A549 (cell line): ENCODE measurements around the gene MOK. TPM values are rescaled to one million over a fixed set of nuclear protein-coding genes. Genes with fewer than 3 reads are reported as not detected.

Experiments used
- ATAC-seq, 2 experiments: fragments of 200-7000 bp in 1 of 2; fragments of >200 bp in 1 of 2; cut with Nextera tagmentation in 1 of 2; cut with Tn5 transposase in 1 of 2; 3 replicates each; pipeline versions ENCODE4 v1.8.0 to v1.9.1; 2018 to 2020; ENCODE audit warnings: mild to moderate bottlenecking in 1 of 2, moderate library complexity in 1 of 2
- CTCF ChIA-PET: fragments of 300-600 bp; sonication (Branson Sonifier 250); formaldehyde crosslinking; extraction: SDS; loops from one replicate; lab custom pipeline; 2021; ENCODE audit warnings: antibody characterized with exemption, inconsistent platforms; lab: Yijun Ruan, JAX
- POLR2A ChIA-PET: fragments of 350-600 bp; formaldehyde crosslinking; extraction: SDS; loops from one replicate; lab custom pipeline; 2021; ENCODE audit warnings: antibody characterized with exemption, inconsistent platforms; lab: Yijun Ruan, JAX
- DNase-seq, 2 experiments: peaks; one replicate each; pipeline versions ENCODE4 v3.0.0 to v3.0.0-alpha.2; 2011 to 2016; ENCODE audit warnings: low read depth in 1 of 2, low spot score in 1 of 2
- FAIRE-seq: peaks from 2 replicates; lab custom pipeline; 2011; peaks lifted over from hg19 to GRCh38; lab: Jason Lieb, UNC
- H3K27ac ChIP-seq, 2 experiments: fragments of >200 bp; sonication (Bioruptor Twin); formaldehyde crosslinking; 3 replicates each; pipeline ENCODE4 v1.5.1; 2016 to 2017
- H3K4me1 ChIP-seq: fragments of >200 bp; sonication (Bioruptor Twin); formaldehyde crosslinking; 3 replicates; pipeline ENCODE4 v1.6.1; 2016
- H3K4me2 ChIP-seq: fragments of >200 bp; sonication (Bioruptor Twin); formaldehyde crosslinking; 3 replicates; pipeline ENCODE4 v1.6.1; 2016
- H3K4me3 ChIP-seq: fragments of >200 bp; sonication (Bioruptor Twin); formaldehyde crosslinking; 3 replicates; pipeline ENCODE4 v1.5.1; 2016
- H3K9me3 ChIP-seq: fragments of >200 bp; sonication (Bioruptor Twin); formaldehyde crosslinking; 3 replicates; pipeline ENCODE4 v1.6.1; 2016
- CEBPB ChIP-seq, 2 experiments: fragments of >200 bp in 1 of 2; sonication (Bioruptor Twin) in 1 of 2; formaldehyde crosslinking in 1 of 2; IDR thresholded peaks; 2 replicates each; pipeline ENCODE4 v1.6.1; 2012 to 2016
- ESRRA ChIP-seq: fragments of 150-350 bp; IDR thresholded peaks from 2 replicates; pipeline ENCODE4 v1.6.1; 2014; ENCODE audit warnings: mild to moderate bottlenecking, low read length, borderline replicate concordance
- FOSL2 ChIP-seq, 2 experiments: fragments of 450-650 bp in 1 of 2; fragments of >200 bp in 1 of 2; sonication (Bioruptor Twin) in 1 of 2; formaldehyde crosslinking; IDR thresholded peaks; 2 replicates each; pipeline versions ENCODE4 v1.5.0 to v1.6.1; 2016 to 2020; ENCODE audit warnings: mild to moderate bottlenecking in 1 of 2, moderate library complexity in 1 of 2
- JUN ChIP-seq, 2 experiments: fragments of >200 bp; sonication (Bioruptor Twin); formaldehyde crosslinking; IDR thresholded peaks; 2 replicates in 1 of 2; 3 replicates in 1 of 2; pipeline ENCODE4 v1.6.1; 2016 to 2017
- JUNB ChIP-seq: fragments of >200 bp; sonication (Bioruptor Twin); formaldehyde crosslinking; IDR thresholded peaks from 2 replicates; pipeline ENCODE4 v1.6.1; 2016
- KDM5A ChIP-seq: fragments of 200-600 bp; sonication (generic); IDR thresholded peaks from 2 replicates; pipeline ENCODE4 v1.6.1; 2016; ENCODE audit warnings: antibody characterized with exemption, mild to moderate bottlenecking
- MYC ChIP-seq: IDR thresholded peaks from 2 replicates; pipeline ENCODE4 v1.6.1; 2012; ENCODE audit warnings: mild to moderate bottlenecking, inconsistent platforms, low read length, improper control_type of control experiment, borderline replicate concordance
- NPAS2 ChIP-seq: fragments of 250-450 bp; sonication (Bioruptor Pico); IDR thresholded peaks from 2 replicates; pipeline ENCODE4 v1.8.0; 2022; ENCODE audit warnings: mild to moderate bottlenecking, moderate library complexity, borderline replicate concordance
- PHF8 ChIP-seq: fragments of 200-600 bp; sonication (generic); IDR thresholded peaks from 2 replicates; pipeline ENCODE4 v1.6.1; 2016; ENCODE audit warnings: low read depth, mild to moderate bottlenecking, antibody characterized with exemption, moderate library complexity, borderline replicate concordance
- POLR2A ChIP-seq: IDR thresholded peaks from 2 replicates; pipeline ENCODE4 v1.6.1; 2012; ENCODE audit warnings: mild to moderate bottlenecking, low read length
- RFX5 ChIP-seq: fragments of 450-650 bp; IDR thresholded peaks from 2 replicates; pipeline ENCODE4 v1.7.1; 2014; ENCODE audit warnings: antibody characterized with exemption, mild to moderate bottlenecking, moderate library complexity
- SREBF2 ChIP-seq: fragments of 450-650 bp; IDR thresholded peaks from 2 replicates; pipeline ENCODE4 v1.6.1; 2014; ENCODE audit warnings: mild to moderate bottlenecking, moderate library complexity
- ZSCAN20 ChIP-seq: fragments of 250-450 bp; sonication (Bioruptor Pico); IDR thresholded peaks from 2 replicates; pipeline ENCODE4 v1.8.0; 2022; ENCODE audit warnings: mild to moderate bottlenecking, moderate library complexity
- WGBS: methylation state at CpG from one replicate; pipeline ENCODE4 v1.1.6; 2017; ENCODE audit errors: missing lambda C conversion rate; 5-methylcytosine and 5-hydroxymethylcytosine counted together
- polyA plus RNA-seq, 4 experiments: library from polyadenylated mRNA; depleted of rRNA in 3 of 4; stranded (reverse); fragments of >200 nt; fragmentation: RNase III in 1 of 4; extraction: RNeasy Plus Mini Kit Qiagen cat#74134 plus additional on column Dnase treatment in 1 of 4; gene quantifications; 2 replicates in 3 of 4; 3 replicates in 1 of 4; pipeline ENCODE4 v1.2.3, GENCODE V29; 2011 to 2017
- TF ChIP-seq, protein P1 (sequence below): IDR thresholded peaks from 2 replicates; pipeline ENCODE4 v1.6.1; 2012
- TF ChIP-seq, protein P2 (sequence below): fragments of >200 bp; sonication (Bioruptor Twin); formaldehyde crosslinking; IDR thresholded peaks from 3 replicates; pipeline ENCODE4 v1.6.1; 2016
- TF ChIP-seq, protein P3 (sequence below): fragments of 250-450 bp; sonication (Bioruptor Pico); IDR thresholded peaks from 2 replicates; pipeline ENCODE4 v1.5.0; 2021; ENCODE audit warnings: mild to moderate bottlenecking, moderate library complexity, borderline replicate concordance
- TF ChIP-seq, protein P4 (sequence below): IDR thresholded peaks from 2 replicates; pipeline ENCODE4 v1.6.1; 2012

The MOK gene
- polyA plus RNA-seq, 2 of the 4 experiments (the other 2 are of a cell fraction): 12.6 to 18.5 TPM

DNA sequence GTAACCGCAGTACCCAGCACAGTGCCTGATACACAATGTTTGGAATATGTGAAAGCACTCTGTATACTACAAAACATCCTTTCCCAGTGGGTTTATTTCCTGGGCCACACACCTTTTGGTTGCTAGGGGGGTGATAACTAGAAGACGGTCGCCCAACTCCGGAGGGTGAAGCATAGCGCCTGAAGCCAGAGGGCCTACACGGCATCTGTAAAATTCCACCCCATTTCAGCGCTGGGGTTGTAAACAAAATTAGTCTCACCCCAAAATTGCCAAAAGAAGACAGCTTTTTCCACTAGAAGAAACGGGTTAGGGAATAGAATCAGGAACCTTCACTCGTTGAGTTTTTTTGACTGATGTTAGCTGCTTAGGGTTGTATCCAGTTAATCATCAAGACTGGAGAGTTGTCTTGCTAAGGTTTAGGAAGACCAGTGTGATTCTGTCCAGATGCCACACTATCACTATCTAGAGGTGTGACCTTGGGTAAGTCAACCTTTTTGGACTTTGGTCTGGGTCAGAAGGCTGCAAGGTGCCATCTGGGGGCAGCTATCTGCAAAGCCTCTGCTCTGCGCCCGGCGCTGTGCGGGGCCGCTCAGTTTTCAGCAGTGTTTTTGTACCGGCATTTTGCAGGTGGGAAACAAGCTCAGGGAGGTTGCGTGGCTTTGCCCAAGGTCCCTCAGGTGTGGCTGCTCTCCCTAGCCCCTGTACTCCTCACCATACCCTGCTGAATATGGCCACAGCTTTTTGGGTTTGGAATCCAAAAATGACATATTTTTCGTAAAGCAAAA lies 15.9 kb upstream of the MOK start:
- 90% methylated on average over 17 of the region's 17 CpGs for WGBS
- H3K4me2 ChIP-seq: peak overlapping the region; percentile 95
- POLR2A ChIA-PET: interaction anchor here (1.1 kb wide), 1 partner anchor 42 kb away, joined by 3 read pairs; the partner anchor contains the start of genes CINP and TECPR2
- peak overlapping the region; percentile 94 for H3K4me3 ChIP-seq
- no peak for FAIRE-seq
- peaks cover 37% of the 10 kb centered on the region for H3K4me1 ChIP-seq
- TF ChIP-seq NPAS2 (CRISPR knock-in tag) (no peak), ESRRA (peak; percentile 35; the same call in 1 of the 2 replicates), ZSCAN20 (CRISPR knock-in tag) (no peak)
- TF ChIP-seq, all 56 proteins: peak for 1
- DNase-seq (no peak), ATAC-seq (no peak)
- H3K27ac ChIP-seq: peak overlapping the region; percentile 98 to 99; a peak in 5 of 6 replicates
- CTCF ChIA-PET: interaction anchor here (1.0 to 8.8 kb wide), 8 partner anchors 14 to 360 kb away, joined by 3 to 100 read pairs (median 4); partner anchors contain the start of genes CINP and TECPR2
- H3K9me3 ChIP-seq: no peaks in the 10 kb centered on the region

DNA sequence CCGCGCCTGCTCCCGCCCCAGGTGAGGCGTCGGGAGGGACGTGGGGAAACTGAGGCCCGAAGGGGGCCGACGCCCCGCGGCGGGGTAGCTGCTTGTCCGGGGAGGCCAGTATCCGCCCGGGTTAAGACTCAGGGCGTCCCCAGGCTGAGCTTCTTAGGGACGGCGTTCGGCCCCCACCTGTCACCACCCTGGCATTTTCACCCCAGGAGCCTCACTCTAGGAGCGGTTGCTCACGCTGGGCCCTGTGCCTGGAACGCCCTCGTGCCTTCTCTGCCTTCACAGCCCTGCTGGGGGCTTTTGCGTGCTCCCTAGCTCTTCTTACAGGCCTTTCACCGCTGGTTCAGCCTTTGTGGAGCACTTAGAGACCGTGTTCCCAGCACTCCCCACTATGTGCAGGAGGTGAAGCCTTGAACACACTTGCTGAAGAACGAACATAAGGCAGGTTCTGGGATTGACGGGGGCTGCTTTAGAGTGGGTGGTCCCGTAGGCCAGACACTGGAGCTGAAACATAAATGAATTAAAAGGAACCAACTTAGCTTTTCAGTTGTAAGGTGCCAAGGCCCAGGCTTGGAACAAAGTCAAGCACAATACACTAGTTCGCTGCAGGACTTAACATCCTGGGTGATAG lies 15.2 kb upstream of the MOK start:
- POLR2A ChIA-PET: interaction anchor here (0.8 kb wide), 1 partner anchor 15 kb away, joined by 3 read pairs; the partner anchor contains the start of gene MOK
- Histone ChIP-seq H3K4me3 (peak overlapping the region; percentile 94), H3K27ac (peak overlapping the region; percentile 98 to 99), H3K4me1 (peaks cover 39% of the 10 kb centered on the region), H3K4me2 (peak overlapping the region; percentile 95), H3K9me3 (no peaks in the 10 kb centered on the region)
- ATAC-seq: peak in 1 of 2 experiments; percentile 10; a peak in 2 of 6 replicates
- FAIRE-seq: no peak
- 8% methylated on average over 23 of the region's 30 CpGs for WGBS
- CTCF ChIA-PET: interaction anchor here (0.5 to 8.8 kb wide), 9 partner anchors 15 to 359 kb away, joined by 3 to 100 read pairs (median 4); partner anchors contain the start of genes CINP and TECPR2
- DNase-seq: peak in 1 of 2 experiments; percentile 36
- TF ChIP-seq, protein P1, sequence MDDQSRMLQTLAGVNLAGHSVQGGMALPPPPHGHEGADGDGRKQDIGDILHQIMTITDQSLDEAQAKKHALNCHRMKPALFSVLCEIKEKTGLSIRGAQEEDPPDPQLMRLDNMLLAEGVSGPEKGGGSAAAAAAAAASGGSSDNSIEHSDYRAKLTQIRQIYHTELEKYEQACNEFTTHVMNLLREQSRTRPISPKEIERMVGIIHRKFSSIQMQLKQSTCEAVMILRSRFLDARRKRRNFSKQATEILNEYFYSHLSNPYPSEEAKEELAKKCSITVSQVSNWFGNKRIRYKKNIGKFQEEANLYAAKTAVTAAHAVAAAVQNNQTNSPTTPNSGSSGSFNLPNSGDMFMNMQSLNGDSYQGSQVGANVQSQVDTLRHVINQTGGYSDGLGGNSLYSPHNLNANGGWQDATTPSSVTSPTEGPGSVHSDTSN: no peak
- TF ChIP-seq PHF8: peak; percentile 48

DNA sequence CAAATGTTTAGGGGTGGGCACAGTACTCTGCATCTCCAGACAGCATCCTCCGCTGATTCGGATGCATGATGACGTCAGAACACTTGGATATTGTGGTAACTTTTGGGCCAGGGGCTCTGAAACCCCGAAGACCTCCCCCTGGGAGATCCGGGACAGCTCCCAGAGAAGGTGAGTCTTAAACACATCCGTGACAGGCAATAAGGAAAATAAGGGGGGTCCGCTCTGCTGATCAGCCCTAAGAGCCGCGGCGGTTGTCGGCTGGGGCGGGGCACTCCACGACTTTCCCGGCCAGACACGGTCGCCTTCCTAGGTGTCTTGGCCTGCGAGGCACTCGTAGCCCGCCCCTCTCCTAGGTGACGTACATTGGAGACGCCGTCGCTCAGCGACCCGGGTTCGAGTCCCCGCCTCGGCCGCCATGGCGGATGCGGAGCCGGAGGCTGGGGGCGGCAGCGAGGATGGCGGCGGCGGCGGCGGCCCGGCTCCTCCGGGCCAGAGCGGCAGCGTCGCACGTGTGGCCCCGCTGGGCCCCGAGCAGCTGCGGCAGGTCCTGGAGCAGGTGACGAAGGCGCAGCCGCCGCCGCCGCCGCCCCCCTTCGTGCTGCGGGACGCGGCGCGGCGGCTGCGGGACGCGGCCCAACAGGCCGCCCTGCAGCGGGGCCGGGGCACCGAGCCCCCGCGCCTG lies 14.5 kb upstream of the MOK start, which contains the start of gene ZNF839:
TSS of gene ZNF839 (plus strand) at position 396 of the 682 bp plus-strand sequence. CDS start at position 416, 20 bp downstream.
- TF ChIP-seq, protein P2, sequence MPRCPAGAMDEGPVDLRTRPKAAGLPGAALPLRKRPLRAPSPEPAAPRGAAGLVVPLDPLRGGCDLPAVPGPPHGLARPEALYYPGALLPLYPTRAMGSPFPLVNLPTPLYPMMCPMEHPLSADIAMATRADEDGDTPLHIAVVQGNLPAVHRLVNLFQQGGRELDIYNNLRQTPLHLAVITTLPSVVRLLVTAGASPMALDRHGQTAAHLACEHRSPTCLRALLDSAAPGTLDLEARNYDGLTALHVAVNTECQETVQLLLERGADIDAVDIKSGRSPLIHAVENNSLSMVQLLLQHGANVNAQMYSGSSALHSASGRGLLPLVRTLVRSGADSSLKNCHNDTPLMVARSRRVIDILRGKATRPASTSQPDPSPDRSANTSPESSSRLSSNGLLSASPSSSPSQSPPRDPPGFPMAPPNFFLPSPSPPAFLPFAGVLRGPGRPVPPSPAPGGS: 0 out of 3 replicates have a peak, but pooled peaks have one; percentile 32
- TF ChIP-seq RFX5 (peak; percentile 37; the same call in 1 of the 2 replicates), MYC (no peak), KDM5A (peak; percentile 51; the same call in 1 of the 2 replicates), POLR2A (peak; percentile 8; the same call in 1 of the 2 replicates), SREBF2 (no peak), JUNB (no peak), JUN (IDR thresholded peaks at IDR 0.05) (peak; percentile 59 to 85; a peak in 3 of 5 replicates), CEBPB (IDR thresholded peaks at IDR 0.05) (0 out of 4 replicates have a peak, but pooled peaks of 1 of the 2 experiments have one; percentile 0), PHF8 (peak; percentile 45), FOSL2 (IDR thresholded peaks at IDR 0.05) (no peak), FOSL2 (CRISPR knock-in tag; IDR thresholded peaks at IDR 0.05) (peak; percentile 7; the same call in 1 of the 2 replicates)
- TF ChIP-seq, protein P3, sequence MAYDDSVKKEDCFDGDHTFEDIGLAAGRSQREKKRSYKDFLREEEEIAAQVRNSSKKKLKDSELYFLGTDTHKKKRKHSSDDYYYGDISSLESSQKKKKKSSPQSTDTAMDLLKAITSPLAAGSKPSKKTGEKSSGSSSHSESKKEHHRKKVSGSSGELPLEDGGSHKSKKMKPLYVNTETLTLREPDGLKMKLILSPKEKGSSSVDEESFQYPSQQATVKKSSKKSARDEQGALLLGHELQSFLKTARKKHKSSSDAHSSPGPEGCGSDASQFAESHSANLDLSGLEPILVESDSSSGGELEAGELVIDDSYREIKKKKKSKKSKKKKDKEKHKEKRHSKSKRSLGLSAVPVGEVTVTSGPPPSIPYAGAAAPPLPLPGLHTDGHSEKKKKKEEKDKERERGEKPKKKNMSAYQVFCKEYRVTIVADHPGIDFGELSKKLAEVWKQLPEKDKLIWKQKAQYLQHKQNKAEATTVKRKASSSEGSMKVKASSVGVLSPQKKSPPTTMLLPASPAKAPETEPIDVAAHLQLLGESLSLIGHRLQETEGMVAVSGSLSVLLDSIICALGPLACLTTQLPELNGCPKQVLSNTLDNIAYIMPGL (CRISPR knock-in tag): no peak
- TF ChIP-seq, protein P4, sequence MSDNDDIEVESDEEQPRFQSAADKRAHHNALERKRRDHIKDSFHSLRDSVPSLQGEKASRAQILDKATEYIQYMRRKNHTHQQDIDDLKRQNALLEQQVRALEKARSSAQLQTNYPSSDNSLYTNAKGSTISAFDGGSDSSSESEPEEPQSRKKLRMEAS: peak; percentile 73
- Histone ChIP-seq H3K9me3 (no peaks in the 10 kb centered on the region), H3K4me3 (peak within 1 kb of the TSS; percentile 94), H3K27ac (peak within 1 kb of the TSS; percentile 98 to 99), H3K4me1 (peaks cover 39% of the 10 kb centered on the region), H3K4me2 (peak within 1 kb of the TSS; percentile 95)
- CTCF ChIA-PET: interaction anchor here (1.0 to 8.8 kb wide), 7 partner anchors 9 to 359 kb away, joined by 3 to 100 read pairs (median 32); partner anchors contain the start of gene MOK
- ATAC-seq: peak; percentile 57 to 61
- no peak for FAIRE-seq
- 1% methylated on average over 23 of the region's 71 CpGs for whole genome bisulfite sequencing
- POLR2A ChIA-PET: interaction anchor here (0.8 kb wide), 1 partner anchor 15 kb away, joined by 3 read pairs; the partner anchor contains the start of gene MOK
- DNase-seq: peak; percentile 92 to 93
